ENCODE measurements around the gene RBM28. TPM values are rescaled to one million over a fixed set of nuclear protein-coding genes. Genes with fewer than 3 reads are reported as not detected.

The RBM28 gene
- total and polyA plus RNA-seq, 2 of the 8 experiments (the other 6 are each of a cell fraction or from before 2014, with no cell fraction given): 12.8 to 65.3 TPM

DNA sequence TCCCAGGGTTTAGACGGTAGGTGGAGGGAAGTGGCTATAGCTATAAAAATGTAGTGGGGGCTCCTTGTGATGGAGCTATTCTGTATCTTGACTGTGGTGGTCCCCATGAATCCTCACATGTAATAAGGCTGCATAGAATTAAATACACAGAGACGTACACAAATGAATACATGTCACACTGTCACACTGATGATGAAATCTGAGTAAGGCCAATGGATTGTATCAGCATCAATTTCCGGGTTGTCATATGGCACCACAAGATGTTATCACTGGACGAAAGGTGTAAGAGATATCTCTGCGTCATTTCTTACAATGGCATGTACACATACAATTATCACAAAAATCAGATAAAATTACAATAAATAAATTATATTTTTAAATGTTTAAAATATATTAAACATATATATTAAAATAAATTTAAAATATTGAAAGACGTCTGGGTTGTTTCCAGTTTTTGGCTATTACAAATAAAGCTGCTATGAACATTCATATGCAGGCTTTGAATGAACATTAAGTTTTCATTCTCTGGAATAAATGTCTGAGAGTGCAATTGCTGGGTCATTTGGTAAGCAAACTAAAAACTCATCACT is 64.5 kb downstream of the RBM28 start (continued):
- TF ChIP-seq CHD7 (IDR thresholded peaks at IDR 0.05; ENCODE audit: insufficient replicate concordance, low read length) (no peak), EGR1 (IDR thresholded peaks at IDR 0.05; ENCODE audit: borderline replicate concordance, low read depth, low read length) (no peak), RXRA (IDR thresholded peaks at IDR 0.05; ENCODE audit: insufficient read depth, low read depth, low read length) (no peak), CHD1 (IDR thresholded peaks at IDR 0.05; ENCODE audit: low read depth, low read length) (no peak), SAP30 (IDR thresholded peaks at IDR 0.05; ENCODE audit: insufficient read depth, insufficient replicate concordance, low read length) (no peak), GABPA (IDR thresholded peaks at IDR 0.05; ENCODE audit: borderline replicate concordance, insufficient read depth, low read length) (no peak), CREB1 (IDR thresholded peaks at IDR 0.05) (no peak), SP4 (IDR thresholded peaks at IDR 0.05; ENCODE audit: low read length) (no peak), SIN3A (conservative IDR thresholded peaks at IDR 0.05 in 1 of 2, IDR thresholded peaks at IDR 0.05 in 1 of 2; ENCODE audit: low read depth in 1 of 2, low read length in 2 of 2) (no peak), SP1 (IDR thresholded peaks at IDR 0.05; ENCODE audit: low read depth, low read length) (no peak), NANOG (IDR thresholded peaks at IDR 0.05; ENCODE audit: insufficient read depth, low read depth, low read length, poor library complexity, severe bottlenecking) (no peak)
